HuH-7.5 (cell line): ENCODE results near the gene UGT2B7.
"Not testable (repeated sequence)": the region's sequence is repeated elsewhere in the genome, so short reads cannot be mapped to it uniquely, and the experiment has no call there.

Experiments used
- DNase-seq: peaks from one replicate; pipeline ENCODE4 v3.0.0; 2011; ENCODE audit warnings: low spot score

UGT2B7 gene

DNA sequence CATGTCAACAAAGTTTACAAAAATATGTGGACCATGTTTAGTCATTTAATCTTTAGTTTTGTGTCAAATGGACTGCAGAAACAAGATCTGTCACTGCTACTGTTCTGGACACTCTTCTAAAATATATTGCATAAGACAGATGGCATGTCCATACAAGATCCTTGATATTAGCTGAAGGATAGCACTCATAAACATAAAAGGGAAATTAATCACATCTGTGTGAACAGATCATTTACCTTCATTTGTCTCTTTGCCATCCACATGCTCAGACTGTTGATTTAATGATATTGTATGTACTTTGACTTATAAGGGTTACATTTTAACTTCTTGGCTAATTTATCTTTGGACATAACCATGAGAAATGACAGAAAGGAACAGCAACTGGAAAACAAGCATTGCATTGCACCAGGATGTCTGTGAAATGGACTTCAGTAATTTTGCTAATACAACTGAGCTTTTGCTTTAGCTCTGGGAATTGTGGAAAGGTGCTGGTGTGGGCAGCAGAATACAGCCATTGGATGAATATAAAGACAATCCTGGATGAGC is at the start of gene UGT2B7:
Gene UGT2B7 (plus strand): TSS at position 364 of the 546 bp plus-strand sequence. CDS start 47 bp downstream, at position 411.
- no peak for DNase-seq

DNA sequence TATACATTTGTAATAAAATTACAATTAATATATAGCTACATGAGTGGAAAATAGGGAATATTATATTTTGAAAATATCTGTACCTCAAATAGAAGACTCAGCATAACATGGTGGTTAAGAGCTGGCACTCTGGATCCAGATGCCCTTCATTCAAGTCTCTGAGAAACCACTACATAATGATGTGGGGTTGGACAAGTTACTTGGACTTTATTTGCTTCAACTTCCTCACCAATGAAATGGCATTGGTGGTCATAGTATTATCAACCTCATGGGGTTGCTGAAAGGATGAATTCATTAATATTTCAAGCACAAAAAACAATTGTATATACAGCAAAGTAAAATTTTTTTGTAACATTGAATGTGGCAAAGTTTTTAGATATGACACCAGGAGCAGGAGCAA is 46.4 kb upstream of the UGT2B7 start:
- DNase-seq, result no peak

DNA sequence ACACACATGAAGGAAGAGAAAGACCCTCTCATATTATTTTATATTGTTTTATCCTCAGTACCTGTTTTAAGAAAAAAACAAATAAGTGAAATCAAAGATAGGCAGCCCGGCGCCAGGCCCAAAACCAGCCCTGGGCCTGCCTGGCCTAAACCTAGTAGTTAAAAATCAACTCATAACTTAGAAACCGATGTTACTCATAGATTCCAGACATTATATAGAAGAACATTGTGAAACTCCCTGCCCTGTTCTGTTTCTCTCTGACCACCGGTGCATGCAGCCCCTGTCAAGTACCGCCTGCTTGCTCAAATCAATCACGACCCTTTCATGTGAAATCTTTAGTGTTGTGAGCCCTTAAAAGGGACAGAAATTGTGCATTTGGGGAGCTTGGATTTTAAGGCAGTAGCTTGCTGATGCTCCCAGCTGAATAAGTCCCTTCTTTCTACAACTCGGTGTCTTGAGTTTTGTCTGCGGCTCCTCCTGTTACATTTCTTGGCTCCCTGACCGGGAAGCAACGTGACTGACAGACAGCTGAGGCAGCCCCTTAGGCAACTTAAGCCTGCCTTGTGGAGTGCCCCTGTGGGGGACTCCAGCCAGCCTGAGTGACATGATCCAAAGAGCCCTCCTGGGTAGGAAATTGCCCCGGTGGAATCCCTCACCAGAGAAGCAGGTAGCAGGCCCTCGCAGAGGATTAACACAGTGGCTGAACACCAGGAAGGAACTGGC is 45.3 kb upstream of the UGT2B7 start:
- DNase-seq, result not testable (repeated sequence)

DNA sequence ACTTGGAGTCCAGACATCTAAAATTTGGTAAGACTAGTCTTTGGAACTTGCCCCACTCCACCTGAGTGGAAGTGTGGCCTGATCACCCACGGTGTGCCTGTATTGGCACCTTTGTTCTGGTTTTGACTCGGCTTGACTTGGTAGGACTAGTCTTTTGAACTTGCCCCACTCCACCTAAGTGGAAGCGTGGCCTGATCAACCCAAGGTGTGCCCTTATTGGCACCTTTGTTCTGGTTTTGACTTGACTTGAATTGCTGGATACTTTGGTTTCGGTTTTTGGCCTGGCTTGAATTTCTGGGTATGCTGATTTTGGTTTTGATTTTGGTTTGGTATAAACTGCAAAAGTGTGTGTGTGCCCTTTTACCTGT is 44.7 kb upstream of the UGT2B7 start:
- DNase-seq, result no peak

DNA sequence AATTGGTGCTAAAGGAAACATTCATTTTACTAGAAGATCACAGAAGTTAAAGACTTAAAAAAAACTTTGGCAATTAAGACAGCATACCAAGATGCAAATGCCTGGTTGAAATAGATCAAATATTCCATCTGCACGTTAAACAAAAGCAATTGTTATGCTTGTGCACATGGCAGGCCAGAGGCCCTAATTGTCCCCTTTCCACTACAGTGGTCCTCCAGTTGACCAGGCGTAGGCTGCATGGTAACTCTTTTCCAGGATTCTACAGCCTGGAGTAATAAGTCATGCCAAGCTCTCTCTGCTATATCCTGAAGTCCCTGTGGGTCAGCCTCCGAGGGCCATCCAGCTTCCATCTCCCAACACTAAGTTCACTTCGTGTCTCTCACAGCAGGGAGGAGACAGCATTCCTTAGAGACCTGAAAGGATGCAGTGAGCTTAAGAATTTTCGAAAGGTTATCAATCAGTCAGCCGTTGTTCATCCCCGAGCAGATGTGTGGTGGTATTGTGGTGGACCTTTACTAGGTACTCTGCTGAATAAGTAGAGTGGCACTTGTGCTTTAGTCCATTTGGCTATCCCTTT is 42.9 kb upstream of the UGT2B7 start:
- not testable (repeated sequence) for DNase-seq

DNA sequence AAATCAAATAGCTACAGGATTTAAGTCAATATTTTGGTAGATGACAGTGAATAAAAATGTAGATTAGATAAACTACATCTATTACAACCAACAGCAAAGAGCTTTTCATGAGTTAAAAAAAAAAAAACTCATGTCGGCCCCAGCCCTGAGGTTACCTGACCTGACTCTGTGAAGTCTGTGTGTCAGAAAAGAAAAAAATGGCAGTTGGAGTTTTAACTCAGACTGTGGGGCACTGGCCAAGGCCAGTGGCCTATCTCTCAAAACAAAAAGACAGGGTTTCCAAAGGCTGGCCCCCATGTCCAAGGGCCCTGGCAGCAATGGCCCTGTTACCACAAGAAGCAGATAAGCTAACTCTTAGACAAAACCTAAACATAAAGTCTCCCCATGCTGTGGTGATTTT is 42.2 kb upstream of the UGT2B7 start:
- not testable (repeated sequence) for DNase-seq

DNA sequence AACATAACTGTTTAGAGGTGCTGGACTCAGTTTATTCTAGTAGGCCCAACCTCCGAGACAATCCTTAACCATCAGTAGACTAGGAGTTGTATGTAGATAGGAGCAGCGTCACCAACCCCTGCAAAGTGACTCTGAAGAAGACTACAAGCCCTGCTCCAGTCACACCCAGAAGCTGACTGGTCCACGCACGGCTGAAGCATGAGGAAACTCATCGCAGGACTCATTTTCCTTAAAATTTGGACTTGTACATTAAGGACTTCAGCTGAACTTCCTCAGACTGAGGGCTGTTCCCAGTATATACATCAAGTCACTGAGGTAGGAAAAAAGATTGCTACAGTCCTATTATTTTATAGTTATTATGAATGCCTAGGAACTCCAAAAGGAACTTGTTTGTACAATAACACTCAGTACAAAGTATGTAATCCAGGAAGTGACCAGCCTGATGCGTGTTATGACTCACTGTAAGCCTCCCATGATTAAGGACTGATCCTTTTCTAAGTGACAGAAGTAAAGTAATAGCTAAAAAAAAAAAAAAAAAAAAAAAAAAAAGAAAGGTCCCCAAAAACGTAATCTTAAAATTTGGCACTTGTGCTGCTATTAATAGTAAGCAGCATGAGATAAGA is 41.6 kb upstream of the UGT2B7 start:
- DNase-seq, result no peak

DNA sequence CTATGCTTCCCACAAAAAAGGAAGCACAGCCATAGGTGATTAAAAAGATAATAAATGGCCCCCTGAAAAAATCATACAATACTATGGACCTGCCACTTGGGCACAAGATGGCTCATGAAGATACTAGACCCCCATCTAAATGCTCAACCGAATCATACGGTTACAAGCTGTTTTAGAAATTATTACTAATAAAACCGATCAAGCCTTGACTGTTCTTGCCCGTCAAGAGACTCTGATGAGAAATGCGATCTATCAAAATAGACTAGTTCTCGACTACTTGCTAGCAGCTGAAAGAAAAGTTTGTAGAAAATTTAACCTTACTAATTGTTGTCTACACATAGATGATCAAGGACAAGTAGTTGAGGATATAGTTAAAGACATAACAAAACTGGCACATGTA is 40.1 kb upstream of the UGT2B7 start:
- DNase-seq, result no peak

DNA sequence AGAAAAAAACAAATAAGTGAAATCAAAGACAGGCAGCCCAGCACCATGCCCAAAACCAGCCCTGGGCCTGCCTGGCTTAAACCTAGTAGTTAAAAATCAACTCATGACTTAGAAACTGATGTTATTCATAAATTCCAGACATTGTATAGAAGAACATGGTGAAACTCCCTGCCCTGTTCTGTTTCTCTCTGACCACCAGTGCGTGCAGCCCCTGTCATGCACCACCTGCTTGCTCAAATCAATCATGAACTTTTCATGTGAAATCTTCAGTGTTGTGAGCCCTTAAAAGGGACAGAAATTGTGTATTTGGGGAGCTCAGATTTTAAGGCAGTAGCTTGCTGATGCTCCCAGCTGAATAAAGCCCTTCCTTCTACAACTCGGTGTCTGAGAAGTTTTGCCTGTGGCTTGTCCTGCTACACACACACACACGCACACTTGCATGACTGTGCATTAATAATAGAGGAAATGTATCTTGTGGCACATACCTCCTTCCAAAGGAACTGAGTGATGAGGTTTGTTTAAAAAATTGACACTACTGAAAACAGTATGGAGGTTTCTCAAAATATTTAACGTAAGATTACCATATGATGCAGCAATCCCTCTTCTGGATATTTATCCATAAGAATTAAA is 39.2 kb upstream of the UGT2B7 start:
- no peak for DNase-seq

DNA sequence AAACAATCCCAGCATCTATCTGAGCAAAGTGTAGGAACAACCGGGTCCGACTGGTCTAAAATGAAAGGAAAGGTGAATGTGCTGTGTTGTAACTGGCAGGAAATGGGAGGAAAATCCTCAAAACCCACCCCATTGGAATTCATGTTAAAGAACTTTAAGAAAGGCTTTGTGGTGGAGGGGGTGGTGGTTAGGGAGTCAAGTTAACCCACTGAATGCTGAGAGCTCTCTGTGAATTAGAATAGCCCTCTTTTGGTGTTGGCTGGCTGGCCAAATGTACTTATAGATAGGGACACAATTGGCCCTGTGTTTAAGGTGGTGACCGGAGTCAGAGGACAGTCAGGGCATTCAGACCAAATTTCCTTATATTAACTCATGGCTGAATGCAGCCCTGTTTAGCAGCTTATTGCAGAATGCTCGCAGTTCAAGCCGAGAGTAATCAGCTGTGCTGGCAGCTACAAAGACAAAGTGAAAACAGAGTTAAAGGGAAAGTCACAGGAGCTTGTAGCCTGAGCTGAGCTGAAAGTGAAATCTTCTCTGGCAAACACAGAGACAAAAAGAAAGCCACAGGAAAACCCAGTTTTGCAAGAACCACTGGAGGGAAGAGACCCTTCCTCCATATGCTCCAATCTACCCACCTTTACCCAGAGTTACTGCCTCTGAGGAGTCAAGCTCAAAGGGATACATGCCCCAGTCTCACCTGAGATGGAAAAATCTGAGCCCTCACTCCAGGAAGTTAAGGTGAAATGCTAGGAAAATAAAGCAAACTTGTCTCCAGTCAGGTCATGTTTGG is 38.5 kb upstream of the UGT2B7 start:
- DNase-seq, result peak; percentile 1

DNA sequence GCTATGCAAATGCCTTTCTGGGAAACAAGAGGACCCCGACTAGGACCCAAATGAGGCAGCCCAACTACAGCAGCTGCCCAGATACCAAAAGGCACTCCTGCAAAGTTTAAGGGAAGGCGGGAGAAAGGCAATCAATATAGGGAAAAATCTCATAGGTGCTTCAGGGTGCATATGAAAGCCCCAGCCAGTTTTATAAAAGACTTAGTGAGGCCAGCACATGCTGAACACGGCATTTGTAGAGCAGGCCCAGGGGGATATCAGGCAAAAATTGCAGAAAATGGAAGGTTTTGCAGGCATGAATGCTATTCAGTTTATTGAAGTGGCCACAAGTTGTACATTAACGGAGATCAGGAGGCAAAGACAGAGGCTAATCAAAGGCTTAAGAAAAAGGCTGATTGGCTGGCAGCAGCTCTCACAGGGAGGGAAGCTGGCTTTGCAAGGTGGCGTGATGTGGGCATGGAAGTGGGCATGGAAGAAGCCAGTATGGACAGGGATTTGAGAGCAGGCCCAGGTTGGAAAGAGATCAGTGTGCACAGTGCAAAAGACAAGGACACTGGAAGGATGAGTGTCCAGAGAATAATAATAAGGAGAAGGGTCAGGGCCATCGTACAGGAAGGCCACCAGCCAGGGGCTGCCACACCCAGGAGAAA is 37.7 kb upstream of the UGT2B7 start:
- no peak for DNase-seq

DNA sequence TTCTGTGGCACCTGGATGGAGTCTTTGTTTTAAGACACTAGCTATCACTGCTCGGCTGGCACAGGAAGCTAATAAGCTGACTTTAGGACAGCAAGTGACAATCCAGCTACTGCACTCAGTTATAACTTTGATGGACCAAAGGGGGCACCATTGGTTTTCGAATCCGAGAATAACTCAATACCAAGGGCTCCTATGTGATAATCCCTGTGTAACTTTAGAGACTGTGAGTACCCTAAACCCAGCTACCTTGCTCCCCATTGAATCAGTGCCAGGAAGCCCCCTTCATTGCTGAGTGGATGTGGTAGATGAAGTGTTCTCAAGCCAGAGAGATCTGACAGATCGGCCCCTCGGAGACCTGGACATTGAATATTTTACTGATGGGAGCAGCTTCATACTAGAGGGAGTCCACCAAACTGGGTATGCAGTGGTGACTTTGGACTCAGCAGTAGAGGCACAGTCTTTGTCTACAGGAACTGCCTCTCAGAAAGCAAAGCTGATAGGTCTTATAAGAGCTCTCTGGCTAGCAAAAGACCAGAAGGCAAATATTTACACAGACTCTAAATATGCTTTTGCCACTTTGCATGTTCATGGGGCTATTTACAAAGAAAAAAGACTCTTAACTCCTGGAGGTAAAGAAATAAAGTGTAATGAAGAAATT is 35.5 kb upstream of the UGT2B7 start:
- DNase-seq, result no peak

DNA sequence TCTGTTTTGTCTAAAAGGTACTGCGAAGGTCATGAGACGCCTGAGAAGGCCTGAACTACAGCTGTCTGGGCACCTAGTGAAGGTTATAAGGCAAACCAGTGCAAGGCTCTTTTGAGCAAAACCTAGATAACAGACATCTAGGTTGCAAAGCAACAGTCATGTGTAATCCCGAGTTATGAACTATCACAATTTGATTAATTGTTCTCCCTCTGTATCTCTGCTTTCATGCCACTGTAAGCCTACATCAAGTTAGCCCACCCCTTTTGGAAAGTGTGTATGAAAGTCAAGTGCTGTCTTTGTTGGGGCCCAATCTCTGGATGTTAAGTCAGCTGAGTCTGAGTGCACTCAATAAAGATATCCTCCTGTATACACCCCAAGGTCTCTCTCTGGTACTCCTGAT is 31.9 kb upstream of the UGT2B7 start:
- no peak for DNase-seq

DNA sequence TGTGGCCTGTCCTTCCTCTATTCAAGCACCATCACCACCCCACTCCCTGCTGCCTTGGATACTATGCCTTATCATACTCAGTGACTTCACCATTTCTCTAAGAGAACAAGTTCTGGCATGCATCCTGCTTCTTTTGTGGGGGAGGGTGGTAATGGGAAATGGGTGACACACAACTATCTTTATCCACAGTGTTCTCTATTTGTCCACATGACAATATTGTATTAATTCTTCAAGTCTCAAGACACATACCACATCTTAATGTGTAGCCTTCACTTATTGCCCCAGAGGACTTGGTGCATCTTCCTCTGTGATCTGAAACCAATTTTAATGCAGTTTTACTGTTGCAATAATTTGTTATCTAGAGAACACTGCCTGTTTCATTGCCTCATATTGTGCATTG is 29.3 kb upstream of the UGT2B7 start:
- no peak for DNase-seq

DNA sequence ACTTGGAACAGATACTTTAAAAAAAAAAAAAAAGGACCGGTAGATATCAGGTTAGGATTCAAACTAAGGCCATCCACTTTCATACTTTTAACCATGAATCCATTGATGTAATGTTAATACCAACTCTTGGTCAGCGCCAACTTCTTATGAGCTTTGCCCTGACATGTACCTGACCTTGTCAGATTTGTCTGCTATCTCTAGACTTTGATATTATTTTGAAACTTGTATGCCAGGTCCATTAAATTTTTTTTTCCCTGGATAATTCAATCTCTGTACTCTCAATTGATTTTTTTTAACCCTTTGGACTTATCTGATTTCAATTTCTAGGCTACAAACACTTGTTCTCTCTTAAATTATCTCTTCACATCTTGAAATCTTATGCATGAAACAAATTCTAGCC is 27.2 kb upstream of the UGT2B7 start:
- no peak for DNase-seq

DNA sequence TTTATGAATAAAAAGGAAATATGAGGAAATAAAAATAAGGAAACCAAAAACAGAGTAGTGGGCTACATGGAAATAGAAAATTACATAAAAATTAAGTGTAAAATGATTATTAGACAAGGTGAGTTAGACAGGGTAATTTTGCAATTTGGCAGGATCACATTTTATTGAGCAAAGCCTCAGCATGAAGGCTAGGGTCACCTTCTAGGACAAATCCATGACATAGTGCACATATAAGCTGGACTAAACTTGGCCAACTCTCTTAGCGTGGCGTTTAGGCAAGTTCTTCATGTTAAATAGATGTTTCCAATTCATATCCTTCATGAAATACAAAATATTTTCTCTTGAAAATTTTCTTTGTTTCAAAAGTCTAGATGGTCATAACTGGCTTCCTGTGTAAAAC is 25.7 kb upstream of the UGT2B7 start:
- no peak for DNase-seq

DNA sequence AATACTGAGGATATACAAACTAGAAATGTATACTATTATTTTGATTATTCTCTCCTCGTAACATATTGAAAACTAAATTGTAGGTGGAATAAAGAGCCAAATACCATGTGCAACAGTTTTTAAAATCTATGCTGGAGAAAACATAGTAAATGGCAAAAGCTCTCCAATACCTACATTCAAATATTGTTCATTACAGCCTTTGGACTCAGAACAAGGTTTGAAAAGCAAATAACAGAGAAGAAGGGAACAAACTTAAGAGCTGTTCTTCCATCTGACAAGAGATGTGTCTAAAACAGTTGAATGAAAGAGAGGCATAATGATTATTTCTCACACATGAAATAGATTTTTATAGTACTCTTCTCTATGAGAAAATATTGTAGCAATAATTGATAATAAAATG is 25.0 kb upstream of the UGT2B7 start:
- DNase-seq, result no peak

DNA sequence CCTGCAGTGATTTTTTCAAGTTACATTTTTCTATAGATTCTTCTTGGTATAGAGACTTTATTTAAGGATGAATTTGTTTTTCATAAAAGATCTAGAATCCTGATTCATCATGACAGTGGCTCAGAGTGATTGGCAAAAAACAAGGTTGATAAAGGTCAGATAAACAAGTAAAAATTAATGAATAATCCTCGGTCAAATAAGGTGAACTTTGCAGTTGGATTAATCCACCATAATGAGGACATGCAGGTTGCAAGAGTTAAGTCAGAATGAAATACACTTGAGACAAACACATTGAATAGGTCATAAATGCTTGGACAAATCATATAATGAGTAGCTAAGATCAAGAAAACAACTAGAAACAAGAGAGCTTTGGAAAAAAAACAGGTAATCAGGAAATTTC is 22.9 kb upstream of the UGT2B7 start:
- no peak for DNase-seq

DNA sequence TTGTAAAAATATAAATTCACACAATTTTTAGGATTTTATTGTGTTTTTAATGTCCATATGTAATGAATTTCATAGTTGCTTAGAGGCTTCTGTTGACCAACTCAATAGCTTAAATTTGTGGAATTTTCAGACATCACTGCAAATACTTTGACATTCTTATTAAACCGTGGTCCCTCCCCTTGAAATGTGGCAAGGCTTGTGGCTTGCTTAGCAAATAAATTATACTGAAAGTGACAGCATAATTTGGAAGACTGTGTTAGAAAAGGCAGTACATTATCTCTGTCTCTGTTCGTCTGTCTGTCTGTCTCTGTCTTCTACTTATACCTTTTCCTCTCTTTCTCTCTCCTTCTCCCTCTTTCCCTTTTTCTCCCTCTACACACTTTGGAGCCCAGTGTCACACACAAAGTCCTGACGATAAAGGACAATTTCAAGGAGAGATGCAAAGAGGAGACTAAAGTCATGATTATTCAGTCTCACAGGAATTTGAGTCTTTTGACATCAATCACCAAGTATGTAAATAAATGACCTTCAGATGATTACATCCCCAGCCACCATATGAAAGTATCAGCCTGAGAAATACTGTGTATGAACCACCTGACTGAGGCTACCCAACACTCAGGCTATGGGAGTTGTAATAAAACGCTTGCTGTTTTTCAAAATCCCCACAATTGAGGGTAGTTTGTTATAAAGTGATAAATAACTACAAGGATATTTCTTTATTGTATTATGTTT is 21.0 kb upstream of the UGT2B7 start:
- DNase-seq, result no peak

DNA sequence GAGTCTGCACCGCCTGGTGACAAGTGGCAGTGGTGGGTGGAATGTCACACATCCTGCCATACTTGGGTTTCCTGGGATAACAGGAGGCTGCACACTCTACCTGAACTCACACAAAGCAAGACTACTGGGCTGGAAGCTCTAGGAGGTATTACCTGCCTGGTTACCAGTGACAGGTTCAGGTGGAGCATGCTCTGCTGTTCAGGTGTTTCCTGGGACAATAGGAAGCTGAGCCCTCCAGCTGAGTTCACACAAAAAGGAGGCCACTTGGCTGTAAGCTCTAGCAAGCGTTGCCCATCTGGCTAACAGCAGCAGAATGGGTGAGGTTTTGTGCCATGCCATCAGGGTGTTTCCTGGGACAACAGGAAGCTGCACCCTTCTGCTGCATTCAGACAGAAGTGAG is 17.4 kb upstream of the UGT2B7 start:
- no peak for DNase-seq
